B cell (primary cell): ENCODE data around the gene MAG. TPM values are rescaled to one million over a fixed set of nuclear protein-coding genes. Genes with fewer than 3 reads are reported as not detected.

Experiments used
- ATAC-seq: fragments of 200-7000 bp; cut with Tn5 transposase; one replicate; pipeline ENCODE4 v1.10.0; 2021; ENCODE audit warnings: low read depth, mild to moderate bottlenecking, moderate number of reproducible peaks, moderate library complexity
- CTCF ChIA-PET: fragments of 350-600 bp; sonication (Branson Sonifier 250); formaldehyde crosslinking; loops from one replicate; lab custom pipeline; 2021; ENCODE audit warnings: antibody characterized with exemption, inconsistent platforms; lab: Charles Lee
- POLR2A ChIA-PET: fragments of 350-600 bp; sonication (Branson Sonifier 250); formaldehyde crosslinking; loops from one replicate; lab custom pipeline; 2021; ENCODE audit warnings: antibody characterized with exemption; lab: Charles Lee
- DNase-seq: peaks from one replicate; pipeline ENCODE4 v3.0.0; 2013
- H2AFZ ChIP-seq: 2 replicates; pipeline ENCODE4 v1.6.1; 2012; ENCODE audit warnings: mild to moderate bottlenecking, low read depth, low read length; ENCODE audit not compliant: insufficient read depth, poor library complexity, severe bottlenecking
- H3K27ac ChIP-seq, 2 donors: 1 replicate in 1 of 2; 2 replicates in 1 of 2; pipeline ENCODE4 v1.5.1; 2012 to 2013; ENCODE audit warnings: low read length in 2 of 2, mild to moderate bottlenecking in 2 of 2, moderate library complexity in 1 of 2
- H3K27me3 ChIP-seq, 4 experiments: fragments of 200-600 bp in 1 of 4; sonication (generic) in 1 of 4; replicated peaks in 1 of 4; 1 replicate in 2 of 4; 2 replicates in 2 of 4; pipeline versions ENCODE4 v1.6.1 to v1.7.0; 2013 to 2016; ENCODE audit warnings: low read length in 3 of 4, mild to moderate bottlenecking in 2 of 4, mixed read lengths in 1 of 4, moderate library complexity in 1 of 4; ENCODE audit not compliant: insufficient read depth in 4 of 4, control insufficient read depth in 3 of 4; ENCODE audit errors: control extremely low read depth in 1 of 4
- H3K36me3 ChIP-seq, 2 experiments: replicated peaks in 1 of 2; 1 replicate in 1 of 2; 2 replicates in 1 of 2; pipeline versions ENCODE4 v1.6.1 to v1.7.1; 2013; ENCODE audit warnings: low read length in 1 of 2; ENCODE audit not compliant: insufficient read depth in 2 of 2, control insufficient read depth in 1 of 2; ENCODE audit errors: control extremely low read depth in 1 of 2, extremely low read depth in 1 of 2
- H3K4me1 ChIP-seq, 2 donors: fragments of 200-600 bp in 1 of 2; sonication (generic) in 1 of 2; 1 replicate in 1 of 2; 2 replicates in 1 of 2; pipeline versions ENCODE4 v1.5.1 to v1.6.1; 2013 to 2017; ENCODE audit warnings: low read length in 2 of 2; ENCODE audit not compliant: control insufficient read depth in 2 of 2, insufficient read depth in 2 of 2
- H3K4me2 ChIP-seq: replicated peaks from 2 replicates; pipeline ENCODE3; 2012; ENCODE audit warnings: mild to moderate bottlenecking, low read depth, low read length; ENCODE audit not compliant: poor library complexity, severe bottlenecking
- H3K4me3 ChIP-seq, 5 experiments: fragments of 200-600 bp in 1 of 5; sonication (generic) in 1 of 5; 1 replicate in 3 of 5; 2 replicates in 2 of 5; pipeline versions ENCODE4 v1.5.1 to v1.7.0; 2011 to 2016; ENCODE audit warnings: low read length in 4 of 5, mild to moderate bottlenecking in 4 of 5, low read depth in 2 of 5, control low read depth in 1 of 5, moderate library complexity in 1 of 5; ENCODE audit not compliant: insufficient read depth in 1 of 5; ENCODE audit errors: control extremely low read depth in 1 of 5, extremely low read depth in 1 of 5
- H3K79me2 ChIP-seq: fragments of 200-600 bp; sonication (generic); one replicate; pipeline ENCODE4 v1.6.0; 2016; ENCODE audit warnings: low read length; ENCODE audit not compliant: control insufficient read depth, insufficient read depth
- H3K9ac ChIP-seq: fragments of 200-600 bp; sonication (generic); 2 replicates; pipeline ENCODE4 v1.6.1; 2017; ENCODE audit warnings: mild to moderate bottlenecking, low read length, moderate library complexity
- H3K9me3 ChIP-seq, 3 donors: one replicate each; pipeline versions ENCODE4 v1.6.1 to v1.7.1; 2013; ENCODE audit warnings: low read length in 2 of 3; ENCODE audit not compliant: control insufficient read depth in 2 of 3, insufficient read depth in 1 of 3; ENCODE audit errors: control extremely low read depth in 1 of 3
- H4K20me1 ChIP-seq: 2 replicates; pipeline ENCODE4 v1.6.0; 2012; ENCODE audit warnings: mild to moderate bottlenecking, low read length; ENCODE audit not compliant: insufficient read depth, control insufficient read depth, poor library complexity, severe bottlenecking
- H3K27ac Mint-ChIP-seq: one replicate; pipeline ENCODE4 v1.8.0; 2021; ENCODE audit warnings: mixed read lengths
- H3K27me3 Mint-ChIP-seq: one replicate; pipeline ENCODE4 v1.8.0; 2021; ENCODE audit warnings: mixed read lengths
- H3K4me1 Mint-ChIP-seq: one replicate; pipeline ENCODE4 v1.8.0; 2021; ENCODE audit warnings: mixed read lengths
- H3K4me3 Mint-ChIP-seq: one replicate; pipeline ENCODE4 v1.8.0; 2021; ENCODE audit warnings: mixed read lengths
- H3K9me3 Mint-ChIP-seq: one replicate; pipeline ENCODE4 v1.8.0; 2022; ENCODE audit warnings: mixed read lengths; ENCODE audit not compliant: insufficient read depth
- EZH2 ChIP-seq: IDR thresholded peaks from 2 replicates; pipeline ENCODE4 v1.6.1; 2012; ENCODE audit warnings: borderline replicate concordance, low read depth, mild to moderate bottlenecking, moderate library complexity, low read length; ENCODE audit not compliant: insufficient read depth, poor library complexity, severe bottlenecking
- WGBS: methylation state at CpG from one replicate; pipeline ENCODE4 v1.1.5; 2013; ENCODE audit warnings: missing lambda C conversion rate; ENCODE audit not compliant: insufficient coverage; 5-methylcytosine and 5-hydroxymethylcytosine counted together
- intact Hi-C: fragments of 100-400 bp; cut with micrococcal nuclease; formaldehyde crosslinking; loops from one replicate; pipeline ENCODE4 v1.10.0; 2022
- polyA plus RNA-seq: library from polyadenylated mRNA; depleted of rRNA; stranded (reverse); fragments of >200 nt; gene quantifications from 2 replicates; pipeline ENCODE4 v1.2.3, GENCODE V29; 2012
- total RNA-seq, 2 donors: library from RNA; stranded (reverse); fragments of 120-200 nt in 1 of 2; gene quantifications; 1 replicate in 1 of 2; 2 replicates in 1 of 2; pipeline versions ENCODE4 v1.2.3 to v1.2.4, GENCODE V29; 2013 to 2022
- TF ChIP-seq, protein P1 (sequence below): fragments of 200-600 bp; IDR thresholded peaks from one replicate; pipeline ENCODE4 v1.8.0; 2022; ENCODE audit warnings: antibody characterized with exemption, mild to moderate bottlenecking

MAG gene
- total and polyA plus RNA-seq, 2 donors (not counting 1 experiment from before 2014, with no cell fraction given): 0.12 to 0.58 TPM

DNA sequence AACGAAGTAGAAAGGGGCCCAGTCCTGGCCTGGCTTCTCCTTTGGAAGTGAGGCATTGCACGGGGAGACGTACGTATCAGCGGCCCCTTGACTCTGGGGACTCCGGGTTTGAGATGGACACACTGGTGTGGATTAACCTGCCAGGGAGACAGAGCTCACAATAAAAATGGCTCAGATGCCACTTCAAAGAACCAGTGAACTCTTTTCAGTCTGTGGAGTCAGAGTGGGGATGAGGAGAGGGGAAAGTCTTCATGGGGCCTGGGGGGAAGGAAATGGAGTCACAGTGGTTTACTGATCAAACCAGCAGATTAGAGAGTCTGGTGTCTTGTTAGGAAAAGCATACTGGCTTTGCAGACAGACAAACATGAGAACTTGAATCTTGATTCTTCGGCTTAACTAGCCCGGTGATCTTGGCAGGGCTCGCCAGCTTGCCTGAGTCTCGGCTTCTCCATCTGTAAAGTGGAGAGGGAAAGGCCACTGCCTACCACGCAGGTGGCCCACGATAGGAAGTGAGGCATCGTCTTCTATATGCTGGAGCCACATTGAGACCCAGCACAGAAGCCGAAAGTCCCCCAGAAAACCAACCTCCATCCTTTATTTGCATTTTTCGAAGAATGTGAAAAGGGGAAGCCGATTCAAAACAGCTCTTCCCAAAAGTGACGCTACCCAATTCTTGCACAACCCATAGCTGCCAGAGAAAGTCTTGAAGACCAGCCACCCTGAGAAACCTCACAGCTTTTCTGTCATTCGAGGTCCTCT is 55.4 kb downstream of the MAG start, which contains the start of gene FFAR1:
TSS of gene FFAR1 (plus strand) at position 732 of the 759 bp plus-strand sequence. CDS start 3,650 bp downstream, outside the sequence.
- Histone ChIP-seq H3K27me3 (no peaks in the 10 kb centered on the region), H2AFZ (no peak within 1 kb of the TSS), H3K4me3 (peak within 1 kb of the TSS in 3 of 5 experiments; percentile 12 to 18 (median 17)), H3K4me1 (peaks cover 72 to 87% of the 10 kb centered on the region in 2 donors), H3K36me3 (peaks cover 0 to 44% of the 10 kb centered on the region in 2 experiments), H3K9ac (peak within 1 kb of the TSS; percentile 6), H3K4me2 (peak within 1 kb of the TSS; percentile 65), H3K27ac (peak within 1 kb of the TSS; percentile 91 to 92), H3K9me3 (peaks cover 0 to 10% (median 0%) of the 10 kb centered on the region in 3 donors), H4K20me1 (peaks cover 40% of the 10 kb centered on the region), H3K79me2 (no peaks in the 10 kb centered on the region)
- peak within 1 kb of the TSS; percentile 96 for H3K27ac Mint-ChIP-seq
- 15% methylated on average over 17 of the region's 18 CpGs for WGBS
- POLR2A ChIA-PET: interaction anchor here (0.5 to 3.1 kb wide), 17 partner anchors 10 to 206 kb away, joined by 3 to 12 read pairs (median 4); partner anchors contain the start of gene CD22
- no peaks in the 10 kb centered on the region for H3K9me3 Mint-ChIP-seq
- peaks cover 75% of the 10 kb centered on the region for H3K4me1 Mint-ChIP-seq
- ATAC-seq: peak; percentile 62
- DNase-seq: peak; percentile 93
- CTCF ChIA-PET: interaction anchor here (0.7 to 13.5 kb wide), 18 partner anchors 9 to 201 kb away, joined by 3 to 234 read pairs (median 6); partner anchors contain the start of gene USF2
- peak within 1 kb of the TSS; percentile 82 for H3K4me3 Mint-ChIP-seq
- TF ChIP-seq, protein P1, sequence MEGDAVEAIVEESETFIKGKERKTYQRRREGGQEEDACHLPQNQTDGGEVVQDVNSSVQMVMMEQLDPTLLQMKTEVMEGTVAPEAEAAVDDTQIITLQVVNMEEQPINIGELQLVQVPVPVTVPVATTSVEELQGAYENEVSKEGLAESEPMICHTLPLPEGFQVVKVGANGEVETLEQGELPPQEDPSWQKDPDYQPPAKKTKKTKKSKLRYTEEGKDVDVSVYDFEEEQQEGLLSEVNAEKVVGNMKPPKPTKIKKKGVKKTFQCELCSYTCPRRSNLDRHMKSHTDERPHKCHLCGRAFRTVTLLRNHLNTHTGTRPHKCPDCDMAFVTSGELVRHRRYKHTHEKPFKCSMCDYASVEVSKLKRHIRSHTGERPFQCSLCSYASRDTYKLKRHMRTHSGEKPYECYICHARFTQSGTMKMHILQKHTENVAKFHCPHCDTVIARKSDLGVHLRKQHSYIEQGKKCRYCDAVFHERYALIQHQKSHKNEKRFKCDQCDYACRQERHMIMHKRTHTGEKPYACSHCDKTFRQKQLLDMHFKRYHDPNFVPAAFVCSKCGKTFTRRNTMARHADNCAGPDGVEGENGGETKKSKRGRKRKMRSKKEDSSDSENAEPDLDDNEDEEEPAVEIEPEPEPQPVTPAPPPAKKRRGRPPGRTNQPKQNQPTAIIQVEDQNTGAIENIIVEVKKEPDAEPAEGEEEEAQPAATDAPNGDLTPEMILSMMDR: no peak
- TF ChIP-seq EZH2: no peak
- intact Hi-C loops: loop anchor here (1.0 to 10.0 kb wide), 7 partner anchors 17 to 367 kb away; partner anchors contain the start of genes HAMP and KMT2B
- H3K27me3 Mint-ChIP-seq: no peaks in the 10 kb centered on the region
